ENCODE results near the gene PLA2R1. TPM values are rescaled to one million over a fixed set of nuclear protein-coding genes. Genes with fewer than 3 reads are reported as not detected.

PLA2R1 gene
- total and polyA plus RNA-seq, 7 experiments from 2014 or later: not detected

DNA sequence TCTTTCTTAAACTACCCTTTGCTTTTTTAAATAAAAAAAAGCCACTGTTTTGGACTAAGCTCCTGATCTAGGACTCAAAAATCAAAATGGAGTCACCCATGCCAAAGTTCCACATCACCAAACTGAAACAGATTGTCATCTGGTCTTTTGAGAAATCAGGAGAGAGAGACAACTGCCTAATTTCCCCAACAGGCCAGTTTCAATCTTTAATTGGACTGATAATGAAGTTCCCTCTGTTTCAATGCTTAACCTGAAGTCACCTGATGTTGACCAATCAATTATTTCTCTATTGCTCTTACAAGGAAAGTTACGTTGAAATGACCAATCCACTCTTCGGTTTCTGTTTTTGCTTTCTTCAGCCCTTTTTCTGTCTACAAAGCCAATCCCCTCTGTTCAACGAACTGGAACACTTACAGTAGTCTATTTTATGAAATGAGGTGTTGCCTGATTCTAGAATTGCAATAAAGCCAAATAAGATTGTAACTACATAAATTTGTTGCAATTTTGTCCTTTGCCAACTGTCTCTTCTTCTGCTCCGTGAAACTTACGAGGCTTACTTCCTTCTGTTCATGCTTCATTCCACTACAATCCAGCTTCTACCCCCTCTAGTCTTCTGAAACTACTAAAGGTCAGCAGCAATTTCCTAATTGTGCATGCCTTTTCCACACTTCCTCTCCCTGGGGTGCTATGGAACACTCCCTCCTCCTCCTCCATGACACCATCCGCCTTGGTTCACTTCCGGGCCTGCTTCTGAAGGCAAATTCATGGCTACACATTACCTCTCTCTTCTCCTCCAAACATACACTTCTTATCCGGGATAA, 169.2 kb downstream of the PLA2R1 start:
- ChIA-PET POLR2A (interaction anchor here (1.0 kb wide), 1 partner anchor 8 kb away, joined by 3 read pairs; no protein-coding TSS in a partner anchor), CTCF (no interaction called here)
- Mint-ChIP-seq H3K4me3 (no peak overlapping the region), H3K9me3 (no peaks in the 10 kb centered on the region), H3K4me1 (peaks cover 25 to 71% (median 47%) of the 10 kb centered on the region in 7 donors), H3K36me3 (peaks cover 13 to 52% (median 28%) of the 10 kb centered on the region in 5 donors), H3K27ac (peak overlapping the region in 1 of 9 donors; percentile 18), H3K27me3 (no peaks in the 10 kb centered on the region)
- Histone ChIP-seq H3K4me3 (ENCODE audit: low read length) (no peak overlapping the region), H3K27me3 (ENCODE audit: control insufficient read depth in 2 of 2, insufficient read depth in 2 of 2, low read length in 2 of 2) (no peaks in the 10 kb centered on the region), H3K9me3 (ENCODE audit: control insufficient read depth in 2 of 3, low read length in 3 of 3) (no peaks in the 10 kb centered on the region), H3K4me1 (ENCODE audit: control insufficient read depth in 2 of 2, insufficient read depth in 2 of 2, low read length in 2 of 2) (no peaks in the 10 kb centered on the region), H3K36me3 (ENCODE audit: control insufficient read depth in 2 of 3, insufficient read depth in 3 of 3, low read length in 3 of 3) (peaks cover 0 to 21% (median 0%) of the 10 kb centered on the region in 3 experiments), H3K27ac (ENCODE audit: low read depth, low read length) (no peak overlapping the region)
- intact Hi-C loops (cut with micrococcal nuclease): no loop called here
- no peak for DNase-seq
- ATAC-seq: no peak

DNA sequence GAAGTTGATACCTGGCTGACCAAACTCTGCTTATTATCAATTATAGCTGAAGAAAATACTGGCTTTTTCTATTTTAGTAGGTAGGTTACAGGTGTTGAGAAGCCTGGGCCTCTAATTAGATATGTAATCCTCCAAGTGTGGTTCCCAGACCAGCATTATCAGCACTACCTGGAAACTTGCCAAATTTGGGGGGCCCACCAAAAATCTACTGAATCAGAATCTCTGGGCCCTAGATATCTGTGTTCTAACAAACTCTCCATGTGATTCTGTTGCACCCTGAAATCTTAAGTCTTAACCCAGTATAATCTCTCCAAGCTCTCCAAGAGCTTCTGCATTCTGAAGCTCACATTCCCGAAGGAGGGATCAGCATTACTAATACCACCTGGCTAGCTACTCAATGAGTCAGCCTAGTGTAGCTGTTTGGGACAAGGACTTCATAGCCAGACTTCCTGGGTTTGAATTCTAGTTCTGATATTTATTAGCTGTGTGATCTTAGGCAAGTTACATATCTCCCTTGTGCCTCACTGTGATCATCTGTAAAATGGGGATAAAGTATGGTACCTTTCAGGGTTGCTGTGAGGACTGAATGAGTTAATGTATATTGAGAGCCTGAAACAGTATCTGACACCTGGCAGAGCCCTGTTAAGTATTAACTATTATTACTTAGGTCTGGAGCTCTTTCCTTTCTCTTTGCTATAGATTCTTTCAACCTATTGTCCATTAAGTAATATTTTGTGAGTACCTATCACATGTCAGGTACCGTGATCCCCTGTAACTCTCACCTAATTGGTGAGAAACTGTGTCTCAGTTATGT, 170.3 kb downstream of the PLA2R1 start:
- H3K27ac Mint-ChIP-seq: peak overlapping the region in 1 of 9 donors; percentile 22

DNA sequence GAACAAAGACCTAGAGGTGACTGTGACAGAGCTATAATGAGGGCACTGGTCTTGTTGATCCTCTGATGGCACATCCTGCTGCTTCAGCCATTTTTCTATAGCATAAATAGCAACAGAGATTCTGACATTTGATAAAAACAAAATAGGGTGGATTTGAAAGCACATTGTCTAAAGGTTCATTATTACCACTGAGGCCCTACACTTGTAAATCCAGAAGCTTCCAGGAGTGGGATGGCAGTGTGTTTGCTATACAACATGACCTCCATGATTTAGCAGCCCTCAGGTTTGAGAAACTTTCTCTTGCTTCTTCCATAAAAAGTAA, 171.2 kb downstream of the PLA2R1 start:
- no peak overlapping the region for H3K27ac ChIP-seq (ENCODE audit: low read depth, low read length)
- no peak for DNase-seq
- ChIA-PET CTCF (no interaction called here), POLR2A (no interaction called here)
- intact Hi-C loops (cut with micrococcal nuclease): loop anchor here in 1 of 2 donors (2.0 kb wide), 1 partner anchor 14 kb away; the partner anchor contains the start of gene LY75
- H3K4me3 ChIP-seq (ENCODE audit: low read length): no peak overlapping the region
- no peak for ATAC-seq
- Mint-ChIP-seq H3K27ac (peak overlapping the region in 1 of 9 donors; percentile 60), H3K27me3 (no peaks in the 10 kb centered on the region), H3K36me3 (peaks cover 10 to 50% (median 30%) of the 10 kb centered on the region in 5 donors), H3K4me3 (no peak overlapping the region), H3K4me1 (peaks cover 14 to 51% (median 30%) of the 10 kb centered on the region in 7 donors), H3K9me3 (no peaks in the 10 kb centered on the region)
- H3K9me3 ChIP-seq (ENCODE audit: control insufficient read depth in 2 of 3, low read length in 3 of 3): no peaks in the 10 kb centered on the region
- H3K36me3 ChIP-seq (ENCODE audit: control insufficient read depth in 2 of 3, insufficient read depth in 3 of 3, low read length in 3 of 3): peaks cover 0 to 33% (median 4%) of the 10 kb centered on the region in 3 experiments
- no peaks in the 10 kb centered on the region for H3K4me1 ChIP-seq (ENCODE audit: control insufficient read depth in 2 of 2, insufficient read depth in 2 of 2, low read length in 2 of 2)
- no peaks in the 10 kb centered on the region for H3K27me3 ChIP-seq (ENCODE audit: control insufficient read depth in 2 of 2, insufficient read depth in 2 of 2, low read length in 2 of 2)

More for the DNA sequence above, 170.3 kb downstream of the PLA2R1 start:
- intact Hi-C loops (cut with micrococcal nuclease): loop anchor here in 1 of 2 donors (2.0 kb wide), 1 partner anchor 13 kb away; the partner anchor contains the start of gene LY75
- Histone ChIP-seq H3K27me3 (ENCODE audit: control insufficient read depth in 2 of 2, insufficient read depth in 2 of 2, low read length in 2 of 2) (no peaks in the 10 kb centered on the region), H3K27ac (ENCODE audit: low read depth, low read length) (no peak overlapping the region), H3K4me3 (ENCODE audit: low read length) (no peak overlapping the region), H3K4me1 (ENCODE audit: control insufficient read depth in 2 of 2, insufficient read depth in 2 of 2, low read length in 2 of 2) (no peaks in the 10 kb centered on the region), H3K9me3 (ENCODE audit: control insufficient read depth in 2 of 3, low read length in 3 of 3) (no peaks in the 10 kb centered on the region), H3K36me3 (ENCODE audit: control insufficient read depth in 2 of 3, insufficient read depth in 3 of 3, low read length in 3 of 3) (peaks cover 0 to 27% (median 0%) of the 10 kb centered on the region in 3 experiments)
- H3K4me1 Mint-ChIP-seq: peaks cover 19 to 60% (median 39%) of the 10 kb centered on the region in 7 donors
- H3K27me3 Mint-ChIP-seq: no peaks in the 10 kb centered on the region
- peaks cover 10 to 51% (median 28%) of the 10 kb centered on the region in 5 donors for H3K36me3 Mint-ChIP-seq
- ATAC-seq (no peak), DNase-seq (no peak)
- ChIA-PET POLR2A (interaction anchor here (1.0 kb wide), 1 partner anchor 9 kb away, joined by 3 read pairs; no protein-coding TSS in a partner anchor), CTCF (no interaction called here)
- H3K9me3 Mint-ChIP-seq: no peaks in the 10 kb centered on the region
- no peak overlapping the region for H3K4me3 Mint-ChIP-seq

DNA sequence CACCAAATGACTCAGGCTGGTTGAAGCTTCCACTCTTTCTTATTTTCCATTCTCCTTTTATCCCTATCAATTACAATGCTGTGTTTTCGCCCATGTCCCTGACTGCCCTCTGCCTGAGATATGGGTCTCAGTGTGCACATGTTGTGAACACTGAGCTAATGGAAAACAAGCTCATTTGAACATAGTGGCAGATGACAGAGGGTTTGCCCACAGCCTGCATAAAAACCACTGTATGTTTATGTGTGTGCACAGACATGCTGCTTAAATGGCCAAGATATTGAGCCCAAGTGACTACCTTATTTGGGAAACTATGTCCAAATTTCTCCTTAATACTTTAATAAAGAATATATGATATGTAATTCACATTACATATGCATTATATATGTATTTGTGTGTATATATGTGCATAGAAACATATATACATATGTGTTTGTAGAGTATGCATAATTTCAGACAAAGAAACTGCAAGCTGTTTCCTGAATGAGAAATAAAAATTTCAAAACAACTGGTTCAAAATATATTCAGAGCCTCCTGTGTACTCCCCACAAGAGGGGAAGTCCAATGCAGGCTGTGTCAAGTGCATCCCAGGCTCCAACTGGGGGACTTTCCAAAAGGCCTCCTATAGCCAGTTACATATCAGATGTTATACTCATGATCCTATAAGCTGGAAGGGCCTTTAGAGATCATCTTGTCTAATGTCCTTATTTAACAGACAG, 171.7 kb downstream of the PLA2R1 start:
- no peak overlapping the region for H3K4me3 Mint-ChIP-seq
- H3K27ac ChIP-seq (ENCODE audit: low read depth, low read length): no peak overlapping the region
- H3K36me3 Mint-ChIP-seq: peaks cover 10 to 48% (median 32%) of the 10 kb centered on the region in 5 donors
- POLR2A ChIA-PET: no interaction called here
- peaks cover 13 to 46% (median 28%) of the 10 kb centered on the region in 7 donors for H3K4me1 Mint-ChIP-seq
- intact Hi-C loops (cut with micrococcal nuclease): loop anchor here in 1 of 2 donors (2.0 kb wide), 1 partner anchor 14 kb away; the partner anchor contains the start of gene LY75
- CTCF ChIA-PET: no interaction called here
- H3K36me3 ChIP-seq (ENCODE audit: control insufficient read depth in 2 of 3, insufficient read depth in 3 of 3, low read length in 3 of 3): peaks cover 0 to 39% (median 9%) of the 10 kb centered on the region in 3 experiments
- DNase-seq: no peak
- ATAC-seq: peak; percentile 84
- H3K27me3 Mint-ChIP-seq: no peaks in the 10 kb centered on the region
- H3K4me3 ChIP-seq (ENCODE audit: low read length): no peak overlapping the region
- H3K4me1 ChIP-seq (ENCODE audit: control insufficient read depth in 2 of 2, insufficient read depth in 2 of 2, low read length in 2 of 2): no peaks in the 10 kb centered on the region
- peak overlapping the region in 2 of 9 donors; percentile 47 to 60 for H3K27ac Mint-ChIP-seq
- no peaks in the 10 kb centered on the region for H3K9me3 Mint-ChIP-seq
- H3K27me3 ChIP-seq (ENCODE audit: control insufficient read depth in 2 of 2, insufficient read depth in 2 of 2, low read length in 2 of 2): no peaks in the 10 kb centered on the region
- no peaks in the 10 kb centered on the region for H3K9me3 ChIP-seq (ENCODE audit: control insufficient read depth in 2 of 3, low read length in 3 of 3)

DNA sequence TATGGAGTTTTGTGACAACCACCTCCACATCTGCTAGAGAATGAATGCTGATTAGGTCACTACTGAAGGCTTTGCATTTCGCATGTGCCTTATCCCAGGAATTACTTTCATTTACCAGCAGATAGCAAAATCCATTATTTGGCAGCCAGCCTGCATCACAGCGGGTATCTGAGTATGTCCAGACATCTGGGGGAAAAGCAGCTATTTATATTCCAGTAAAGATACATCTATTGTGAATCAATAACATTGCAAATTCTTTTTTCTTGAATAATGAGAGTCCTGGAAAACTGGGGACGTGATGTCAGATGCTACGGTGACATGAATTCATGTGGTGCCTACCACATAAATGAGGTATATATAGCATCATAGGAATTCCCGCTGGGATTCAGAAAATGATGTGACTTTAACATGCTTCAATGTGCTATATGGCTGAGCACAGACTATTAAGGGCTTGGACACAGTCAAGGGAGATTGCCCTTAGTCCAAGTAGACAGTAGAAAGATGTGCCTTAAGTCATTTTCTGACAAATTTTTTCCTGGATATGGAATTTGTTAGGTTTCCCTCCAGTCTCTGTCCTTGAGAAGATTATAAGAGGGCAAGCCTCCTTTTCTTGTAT, 180.2 kb downstream of the PLA2R1 start:
- ATAC-seq: no peak

More for the DNA sequence above, 180.2 kb downstream of the PLA2R1 start:
- H3K27ac Mint-ChIP-seq: peak overlapping the region in 1 of 9 donors; percentile 18
- Histone ChIP-seq H3K27ac (ENCODE audit: low read depth, low read length) (no peak overlapping the region), H3K4me1 (ENCODE audit: control insufficient read depth in 2 of 2, insufficient read depth in 2 of 2, low read length in 2 of 2) (no peaks in the 10 kb centered on the region), H3K9me3 (ENCODE audit: control insufficient read depth in 2 of 3, low read length in 3 of 3) (no peaks in the 10 kb centered on the region), H3K4me3 (ENCODE audit: low read length) (no peak overlapping the region), H3K36me3 (ENCODE audit: control insufficient read depth in 2 of 3, insufficient read depth in 3 of 3, low read length in 3 of 3) (peaks cover 9 to 78% (median 17%) of the 10 kb centered on the region in 3 experiments), H3K27me3 (ENCODE audit: control insufficient read depth in 2 of 2, insufficient read depth in 2 of 2, low read length in 2 of 2) (no peaks in the 10 kb centered on the region)
- H3K36me3 Mint-ChIP-seq: peaks cover 15 to 63% (median 61%) of the 10 kb centered on the region in 5 donors
- no peak for DNase-seq
- no peak overlapping the region for H3K4me3 Mint-ChIP-seq
- intact Hi-C loops (cut with micrococcal nuclease): no loop called here
- peaks cover 0 to 5% (median 0%) of the 10 kb centered on the region in 7 donors for H3K4me1 Mint-ChIP-seq
- H3K9me3 Mint-ChIP-seq: no peaks in the 10 kb centered on the region
- CTCF ChIA-PET: no interaction called here
- no peaks in the 10 kb centered on the region for H3K27me3 Mint-ChIP-seq
- POLR2A ChIA-PET: no interaction called here

Measured in naive thymus-derived CD4-positive, alpha-beta T cell (primary cell).